Activated naive CD4-positive, alpha-beta T cell treated with anti-CD3 and anti-CD28 coated beads, Interleukin-2, amount 50 U/mL, for 24 hours (primary cell): ENCODE data around the gene CD248.
A peak's percentile ranks its signal among the peaks of the same experiment; 100 is the strongest.
"Not testable (repeated sequence)": the region's sequence is repeated elsewhere in the genome, so short reads cannot be mapped to it uniquely, and the experiment has no call there.

Experiments used
- H3K27ac Mint-ChIP-seq: one replicate; pipeline ENCODE4 v1.8.0; 2021; ENCODE audit warnings: mild to moderate bottlenecking, mixed read lengths
- H3K27me3 Mint-ChIP-seq: one replicate; pipeline ENCODE4 v1.8.0; 2021; ENCODE audit warnings: mixed read lengths
- H3K36me3 Mint-ChIP-seq: one replicate; pipeline ENCODE4 v1.8.0; 2021; ENCODE audit warnings: mixed read lengths
- H3K4me1 Mint-ChIP-seq: one replicate; pipeline ENCODE4 v1.8.0; 2021; ENCODE audit warnings: mixed read lengths
- H3K4me3 Mint-ChIP-seq: one replicate; pipeline ENCODE4 v1.8.0; 2021; ENCODE audit warnings: mild to moderate bottlenecking, mixed read lengths
- H3K9me3 Mint-ChIP-seq: one replicate; pipeline ENCODE4 v1.8.0; 2021; ENCODE audit warnings: mixed read lengths

The CD248 gene

GRCh38 chr11:66281776-66282467, 34.9 kb downstream of the CD248 start:
- H3K36me3 Mint-ChIP-seq = no peaks in the 10 kb centered on the region
- H3K4me3 Mint-ChIP-seq = peak overlapping the region; percentile 42
- peaks cover 38% of the 10 kb centered on the region for H3K4me1 Mint-ChIP-seq
- H3K9me3 Mint-ChIP-seq = no peaks in the 10 kb centered on the region
- H3K27ac Mint-ChIP-seq = peak overlapping the region; percentile 51
- H3K27me3 Mint-ChIP-seq = peaks cover 1% of the 10 kb centered on the region

GRCh38 chr11:66281001-66281400, 35.8 kb downstream of the CD248 start:
- H3K4me1 Mint-ChIP-seq = peaks cover 35% of the 10 kb centered on the region
- peaks cover 1% of the 10 kb centered on the region for H3K27me3 Mint-ChIP-seq
- peak overlapping the region; percentile 20 for H3K4me3 Mint-ChIP-seq
- H3K36me3 Mint-ChIP-seq = no peaks in the 10 kb centered on the region
- no peaks in the 10 kb centered on the region for H3K9me3 Mint-ChIP-seq
- peak overlapping the region; percentile 65 for H3K27ac Mint-ChIP-seq

- Mint-ChIP-seq H3K4me3 (no peak overlapping the region), H3K4me1 (peaks cover 35% of the 10 kb centered on the region), H3K9me3 (no peaks in the 10 kb centered on the region), H3K36me3 (no peaks in the 10 kb centered on the region), H3K27ac (no peak overlapping the region), H3K27me3 (peaks cover 1% of the 10 kb centered on the region)
Measured at GRCh38 chr11:66280428-66280827, 36.4 kb downstream of the CD248 start.

- Mint-ChIP-seq H3K27me3 (peaks cover 1% of the 10 kb centered on the region), H3K36me3 (no peaks in the 10 kb centered on the region), H3K27ac (no peak overlapping the region), H3K9me3 (no peaks in the 10 kb centered on the region), H3K4me3 (peak overlapping the region; percentile 66), H3K4me1 (peaks cover 35% of the 10 kb centered on the region)
Measured at GRCh38 chr11:66279092-66279734, 37.6 kb downstream of the CD248 start.

GRCh38 chr11:66278363-66279091, 38.3 kb downstream of the CD248 start:
- Mint-ChIP-seq H3K4me1 (peaks cover 37% of the 10 kb centered on the region), H3K27me3 (peaks cover 1% of the 10 kb centered on the region), H3K4me3 (peak overlapping the region; percentile 66), H3K9me3 (no peaks in the 10 kb centered on the region), H3K36me3 (peaks cover 2% of the 10 kb centered on the region), H3K27ac (peak overlapping the region; percentile 62)

- H3K9me3 Mint-ChIP-seq = no peaks in the 10 kb centered on the region
- H3K27ac Mint-ChIP-seq = peak within 1 kb of the TSS; percentile 62
- H3K4me3 Mint-ChIP-seq = peak within 1 kb of the TSS; percentile 66
- peaks cover 5% of the 10 kb centered on the region for H3K36me3 Mint-ChIP-seq
- peaks cover 34% of the 10 kb centered on the region for H3K4me1 Mint-ChIP-seq
- peaks cover 1% of the 10 kb centered on the region for H3K27me3 Mint-ChIP-seq
Measured at GRCh38 chr11:66277471-66278362, 39.1 kb downstream of the CD248 start, which contains the start of gene CNIH2. TSS of gene CNIH2 (plus strand) at chr11:66278175. CDS start at chr11:66278457, 282 bp downstream.

GRCh38 chr11:66277064-66277463, 39.8 kb downstream of the CD248 start:
- Mint-ChIP-seq H3K4me3 (peak overlapping the region; percentile 26), H3K4me1 (peaks cover 31% of the 10 kb centered on the region)
- H3K27me3 Mint-ChIP-seq, H3K27ac Mint-ChIP-seq, H3K36me3 Mint-ChIP-seq, H3K9me3 Mint-ChIP-seq: not testable (repeated sequence)

- not testable (repeated sequence) for H3K27ac Mint-ChIP-seq, H3K4me3 Mint-ChIP-seq, H3K27me3 Mint-ChIP-seq, H3K9me3 Mint-ChIP-seq, H3K36me3 Mint-ChIP-seq
- peaks cover 32% of the 10 kb centered on the region for H3K4me1 Mint-ChIP-seq
Measured at GRCh38 chr11:66276619-66277018, 40.2 kb downstream of the CD248 start.

- Mint-ChIP-seq H3K36me3 (peaks cover 6% of the 10 kb centered on the region), H3K9me3 (no peaks in the 10 kb centered on the region), H3K27me3 (peaks cover under 1% of the 10 kb centered on the region), H3K27ac (no peak overlapping the region), H3K4me3 (no peak overlapping the region), H3K4me1 (peaks cover 28% of the 10 kb centered on the region)
Measured at GRCh38 chr11:66275984-66276612, 40.7 kb downstream of the CD248 start.

GRCh38 chr11:66275396-66275795, 41.4 kb downstream of the CD248 start:
- Mint-ChIP-seq H3K36me3 (peaks cover 8% of the 10 kb centered on the region), H3K4me1 (peaks cover 31% of the 10 kb centered on the region), H3K4me3 (no peak overlapping the region), H3K27me3 (no peaks in the 10 kb centered on the region), H3K27ac (peak overlapping the region; percentile 65), H3K9me3 (no peaks in the 10 kb centered on the region)

GRCh38 chr11:66274219-66274618, 42.6 kb downstream of the CD248 start:
- Mint-ChIP-seq H3K27me3 (no peaks in the 10 kb centered on the region), H3K9me3 (no peaks in the 10 kb centered on the region), H3K27ac (no peak overlapping the region), H3K36me3 (peaks cover 8% of the 10 kb centered on the region), H3K4me3 (no peak overlapping the region), H3K4me1 (peaks cover 38% of the 10 kb centered on the region)

GRCh38 chr11:66272596-66272995, 44.2 kb downstream of the CD248 start:
- H3K9me3 Mint-ChIP-seq = no peaks in the 10 kb centered on the region
- H3K36me3 Mint-ChIP-seq = peaks cover 8% of the 10 kb centered on the region
- no peaks in the 10 kb centered on the region for H3K27me3 Mint-ChIP-seq
- peaks cover 39% of the 10 kb centered on the region for H3K4me1 Mint-ChIP-seq
- H3K4me3 Mint-ChIP-seq = peak overlapping the region; percentile 23
- H3K27ac Mint-ChIP-seq = peak overlapping the region; percentile 77

GRCh38 chr11:66271816-66272215, 45.0 kb downstream of the CD248 start:
- Mint-ChIP-seq H3K36me3 (peaks cover 8% of the 10 kb centered on the region), H3K27ac (no peak overlapping the region), H3K27me3 (no peaks in the 10 kb centered on the region), H3K4me1 (peaks cover 44% of the 10 kb centered on the region), H3K9me3 (no peaks in the 10 kb centered on the region), H3K4me3 (no peak overlapping the region)

GRCh38 chr11:66268952-66269905, 47.6 kb downstream of the CD248 start:
- Mint-ChIP-seq H3K4me1 (peaks cover 45% of the 10 kb centered on the region), H3K9me3 (no peaks in the 10 kb centered on the region), H3K36me3 (peaks cover 10% of the 10 kb centered on the region)

More at GRCh38 chr11:66268952-66269905, 47.6 kb downstream of the CD248 start:
- Mint-ChIP-seq H3K27me3 (no peaks in the 10 kb centered on the region), H3K27ac (peak overlapping the region; percentile 91), H3K4me3 (peak overlapping the region; percentile 95)
